ENCODE measurements around the gene OTULIN.

OTULIN gene

GRCh38 chr5:14743601-14744295, 79.2 kb downstream of the OTULIN start:
- DNase-seq (ENCODE audit: low read depth) = no peak

GRCh38 chr5:14744296-14745187, 80.0 kb downstream of the OTULIN start:
- DNase-seq (ENCODE audit: low read depth) = no peak

GRCh38 chr5:14745188-14745563, 80.7 kb downstream of the OTULIN start:
- DNase-seq (ENCODE audit: low read depth) = no peak

DNA sequence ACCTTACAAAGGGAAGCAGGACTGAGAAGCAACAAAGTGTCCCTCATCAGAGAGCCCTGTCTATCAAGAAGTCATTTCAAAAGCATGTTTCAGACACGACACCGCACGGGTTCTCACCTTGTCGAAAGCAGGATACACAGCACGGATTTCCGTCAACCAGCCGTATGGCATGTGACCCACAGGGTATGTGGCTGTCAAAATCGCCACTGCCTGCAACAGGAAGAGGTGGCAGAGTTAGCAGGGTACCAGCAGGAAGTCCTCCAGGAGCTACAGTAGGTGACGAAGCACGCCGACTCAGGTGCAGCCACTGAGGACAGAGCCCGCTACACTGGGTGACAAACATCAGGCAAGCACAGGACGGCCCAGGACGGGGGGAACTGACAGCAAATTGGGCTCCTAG, 81.2 kb downstream of the OTULIN start:
- DNase-seq (ENCODE audit: low read depth) = peak; percentile 30

DNA sequence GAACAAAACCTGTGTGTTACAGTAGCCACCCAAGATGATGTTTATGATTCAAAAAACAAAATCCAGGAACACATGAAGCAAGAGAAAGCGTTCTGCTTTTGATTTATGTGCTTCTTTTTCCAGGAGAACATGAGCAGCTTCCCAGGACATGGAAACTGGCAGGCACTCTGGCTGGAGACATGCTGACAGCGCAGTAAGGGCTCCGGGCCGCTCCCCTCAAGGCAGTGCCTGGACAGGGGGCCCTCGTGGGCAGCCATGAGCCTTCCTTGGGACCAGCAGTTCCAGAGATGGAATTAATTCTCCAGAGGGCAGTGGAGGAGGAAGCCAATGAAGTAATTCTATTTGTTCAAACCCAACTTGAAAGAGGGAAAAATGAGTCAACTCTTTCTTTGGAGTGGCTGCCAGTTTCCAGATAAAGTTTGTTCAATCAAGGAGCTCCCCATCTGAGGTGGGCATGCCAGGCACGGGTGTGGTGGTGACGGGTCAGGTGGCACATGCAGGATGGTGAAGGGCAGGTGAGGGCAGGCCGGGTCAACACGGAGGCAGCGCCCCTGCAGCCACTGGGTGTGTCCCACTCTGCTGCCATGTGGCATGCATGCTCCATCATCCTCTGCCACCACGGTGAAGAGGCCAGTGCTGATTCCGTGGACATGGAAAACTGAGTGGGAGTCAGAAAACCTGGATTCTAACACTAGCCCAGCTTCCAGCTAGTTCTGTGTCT, 83.8 kb downstream of the OTULIN start:
- no peak for DNase-seq (ENCODE audit: low read depth)

Measured in stimulated activated CD8-positive, alpha-beta memory T cell treated with anti-CD3 and anti-CD28 coated beads, Interleukin-4, amount 100 ng/mL, for 24 hours (primary cell).